AG04449 (cell line): ENCODE results near the gene CCDC78.
A peak's percentile ranks its signal among the peaks of the same experiment; 100 is the strongest.

Experiments used
- CTCF ChIA-PET: fragments of 350-600 bp; formaldehyde crosslinking; extraction: SDS; loops from one replicate; lab custom pipeline; 2021; ENCODE audit warnings: antibody characterized with exemption; lab: Yijun Ruan, JAX
- POLR2A ChIA-PET: fragments of 400-600, 350-600 bp; formaldehyde crosslinking; extraction: SDS; loops from one replicate; lab custom pipeline; 2020; ENCODE audit warnings: antibody characterized with exemption, inconsistent platforms; lab: Yijun Ruan, JAX
- DNase-seq: peaks from one replicate; pipeline ENCODE4 v3.0.0-alpha.2; 2010; ENCODE audit warnings: low read depth, low spot score
- H3K4me3 ChIP-seq: 2 replicates; pipeline ENCODE4 v1.5.1; 2011; ENCODE audit warnings: low read depth, mild to moderate bottlenecking, control low read depth, low read length
- CTCF ChIP-seq: IDR thresholded peaks from one replicate; pipeline ENCODE4 v1.5.1; 2011; ENCODE audit warnings: mild to moderate bottlenecking, moderate library complexity, low read length, control low read depth, inconsistent platforms; ENCODE audit not compliant: insufficient read depth; ENCODE audit errors: missing control alignments

The CCDC78 gene

GRCh38 chr16:719815-720446, 6.3 kb downstream of the CCDC78 start:
- peak overlapping the region; percentile 75 for H3K4me3 ChIP-seq
- ChIA-PET POLR2A (interaction anchor here (0.9 to 1.5 kb wide), 4 partner anchors 10 to 69 kb away, joined by 3 to 7 read pairs (median 4); partner anchors contain the start of genes CHTF18 and RPUSD1), CTCF (interaction anchor here (0.6 to 3.4 kb wide), 18 partner anchors 8 to 456 kb away, joined by 3 to 25 read pairs (median 4); partner anchors contain the start of gene CIAO3)
- TF ChIP-seq CTCF: peak; percentile 29
- no peak for DNase-seq

GRCh38 chr16:718922-719321, 7.3 kb downstream of the CCDC78 start:
- no peak overlapping the region for H3K4me3 ChIP-seq
- no peak for TF ChIP-seq CTCF
- POLR2A ChIA-PET: interaction anchor here (0.9 kb wide), 1 partner anchor 70 kb away, joined by 3 read pairs; the partner anchor contains the start of genes CHTF18 and RPUSD1
- CTCF ChIA-PET: interaction anchor here (0.7 to 3.4 kb wide), 7 partner anchors 9 to 457 kb away, joined by 3 to 25 read pairs (median 6); no protein-coding TSS in a partner anchor
- DNase-seq: no peak

- ChIA-PET POLR2A (no interaction called here), CTCF (interaction anchor here (3.4 kb wide), 1 partner anchor 68 kb away, joined by 25 read pairs; no protein-coding TSS in a partner anchor)
- no peak overlapping the region for H3K4me3 ChIP-seq
- TF ChIP-seq CTCF: no peak
- DNase-seq: no peak
These were observed 7.9 kb downstream of the CCDC78 start for GRCh38 chr16:718389-718788.

- TF ChIP-seq CTCF: no peak
- POLR2A ChIA-PET: no interaction called here
- no peak for DNase-seq
- H3K4me3 ChIP-seq: no peak overlapping the region
- CTCF ChIA-PET: interaction anchor here (1.0 to 10.1 kb wide), 2 partner anchors 68 to 139 kb away, joined by 3 to 210 read pairs; partner anchors contain the start of genes CHTF18 and RPUSD1
These were observed 8.6 kb downstream of the CCDC78 start for GRCh38 chr16:717450-718245.

- peak overlapping the region; percentile 65; the same call in 1 of the 2 replicates for H3K4me3 ChIP-seq
- ChIA-PET CTCF (interaction anchor here (0.8 to 10.1 kb wide), 7 partner anchors 10 to 339 kb away, joined by 3 to 210 read pairs (median 5); partner anchors contain the start of genes CCDC78, CHTF18, HAGHL and RPUSD1), POLR2A (no interaction called here)
- TF ChIP-seq CTCF: no peak
- no peak for DNase-seq
These were observed 9.4 kb downstream of the CCDC78 start for GRCh38 chr16:716768-717325.
